PFSK-1 (cell line): Measurements from ENCODE around the gene KLHL28.

Source experiments
- FOXP2 ChIP-seq: optimal IDR thresholded peaks from 2 replicates; pipeline ENCODE3; 2011; ENCODE audit warnings: borderline replicate concordance, control low read depth, inconsistent platforms; ENCODE audit not compliant: insufficient read depth; ENCODE audit errors: extremely low read length, extremely low read depth
- POLR2AphosphoS5 ChIP-seq: IDR thresholded peaks from 2 replicates; pipeline ENCODE4 v1.6.1; 2012; ENCODE audit warnings: low read depth, mild to moderate bottlenecking, control low read depth, low read length, moderate library complexity
- REST ChIP-seq, 2 experiments: IDR thresholded peaks; 2 replicates each; pipeline versions ENCODE4 v1.6.1 to v1.8.0; 2011 to 2012; ENCODE audit warnings: low read depth in 2 of 2, low read length in 2 of 2, control low read depth in 1 of 2, inconsistent platforms in 1 of 2, mild to moderate bottlenecking in 1 of 2, moderate library complexity in 1 of 2; ENCODE audit not compliant: insufficient read depth in 1 of 2
- SIN3A ChIP-seq: IDR thresholded peaks from 2 replicates; pipeline ENCODE4 v1.6.1; 2012; ENCODE audit warnings: mild to moderate bottlenecking, low read length, moderate library complexity, borderline replicate concordance; ENCODE audit not compliant: insufficient read depth
- TAF1 ChIP-seq: IDR thresholded peaks from 2 replicates; pipeline ENCODE4 v1.6.1; 2012; ENCODE audit warnings: low read length, control low read depth, borderline replicate concordance; ENCODE audit not compliant: insufficient read depth

Gene KLHL28

GRCh38 chr14:44889595-44890471 is 71.9 kb downstream of the KLHL28 start:
- no peak for TF ChIP-seq REST (IDR thresholded peaks at IDR 0.05; ENCODE audit: insufficient read depth in 1 of 2, low read depth in 2 of 2, low read length in 2 of 2)
- no peak for TF ChIP-seq TAF1
- TF ChIP-seq POLR2AphosphoS5 = no peak
- TF ChIP-seq SIN3A = no peak
- TF ChIP-seq FOXP2 = no peak

- TF ChIP-seq SIN3A = no peak
- no peak for TF ChIP-seq POLR2AphosphoS5
- no peak for TF ChIP-seq REST (IDR thresholded peaks at IDR 0.05; ENCODE audit: insufficient read depth in 1 of 2, low read depth in 2 of 2, low read length in 2 of 2)
- no peak for TF ChIP-seq FOXP2
- no peak for TF ChIP-seq TAF1
Observed at GRCh38 chr14:44887596-44887955, 74.2 kb downstream of the KLHL28 start.

GRCh38 chr14:44886860-44887595 is 74.7 kb downstream of the KLHL28 start:
- TF ChIP-seq FOXP2 (no peak), POLR2AphosphoS5 (no peak), REST (IDR thresholded peaks at IDR 0.05; ENCODE audit: insufficient read depth in 1 of 2, low read depth in 2 of 2, low read length in 2 of 2) (no peak), TAF1 (no peak), SIN3A (no peak)

- TF ChIP-seq SIN3A = no peak
- TF ChIP-seq REST (IDR thresholded peaks at IDR 0.05; ENCODE audit: insufficient read depth in 1 of 2, low read depth in 2 of 2, low read length in 2 of 2) = peak in 1 of 2 experiments; percentile 25; a peak in 1 of 4 replicates
Observed at GRCh38 chr14:44880791-44881190, 81.0 kb downstream of the KLHL28 start.
